Mesenchymal stem cell (in vitro differentiated cells and primary cell): ENCODE measurements around the gene CMC2.

ENCODE experiments used
- DNase-seq: peaks from one replicate; pipeline ENCODE4 v3.0.0-alpha.2; 2013
- H2AFZ ChIP-seq: one replicate; pipeline ENCODE4 v1.6.1; 2013; ENCODE audit warnings: low read depth, mild to moderate bottlenecking, control low read depth, inconsistent platforms, low read length, moderate library complexity
- H2AK5ac ChIP-seq: 2 replicates; pipeline ENCODE4 v1.6.1; 2013; ENCODE audit warnings: low read length, moderate library complexity, mild to moderate bottlenecking, inconsistent platforms; ENCODE audit not compliant: severe bottlenecking
- H2BK120ac ChIP-seq: one replicate; pipeline ENCODE4 v1.6.1; 2013; ENCODE audit warnings: low read depth, mild to moderate bottlenecking, inconsistent platforms, low read length, moderate library complexity
- H2BK12ac ChIP-seq, 2 experiments: one replicate each; pipeline ENCODE4 v1.6.1; 2013; ENCODE audit warnings: inconsistent platforms in 2 of 2, low read length in 2 of 2, mild to moderate bottlenecking in 2 of 2, moderate library complexity in 2 of 2, control low read depth in 1 of 2
- H2BK15ac ChIP-seq: one replicate; pipeline ENCODE4 v1.6.1; 2013; ENCODE audit warnings: mild to moderate bottlenecking, low read depth, inconsistent platforms; ENCODE audit not compliant: poor library complexity, severe bottlenecking
- H2BK5ac ChIP-seq: 2 replicates; pipeline ENCODE4 v1.6.1; 2013; ENCODE audit warnings: low read depth, mild to moderate bottlenecking, low read length, control low read depth, inconsistent platforms; ENCODE audit not compliant: poor library complexity, severe bottlenecking
- H3K14ac ChIP-seq, 2 experiments: one replicate each; pipeline ENCODE4 v1.6.1; 2013; ENCODE audit warnings: inconsistent platforms in 2 of 2, low read length in 2 of 2, control low read depth in 1 of 2, mild to moderate bottlenecking in 1 of 2, moderate library complexity in 1 of 2
- H3K18ac ChIP-seq, 2 experiments: one replicate each; pipeline ENCODE4 v1.6.1; 2013; ENCODE audit warnings: inconsistent platforms in 2 of 2, low read length in 2 of 2, control low read depth in 1 of 2, low read depth in 1 of 2, mild to moderate bottlenecking in 1 of 2
- H3K23ac ChIP-seq, 2 experiments: one replicate each; pipeline ENCODE4 v1.6.1; 2013; ENCODE audit warnings: inconsistent platforms in 2 of 2, low read length in 2 of 2, mild to moderate bottlenecking in 2 of 2, moderate library complexity in 2 of 2, control low read depth in 1 of 2
- H3K27ac ChIP-seq: 2 replicates; pipeline ENCODE4 v1.5.1; 2013; ENCODE audit warnings: mild to moderate bottlenecking, moderate library complexity, low read length, control low read depth, inconsistent platforms; ENCODE audit not compliant: poor library complexity, severe bottlenecking
- H3K27me3 ChIP-seq, 2 experiments: 2 replicates each; pipeline versions ENCODE4 v1.6.1 to v1.7.0; 2013; ENCODE audit warnings: low read length in 2 of 2, mild to moderate bottlenecking in 2 of 2, moderate library complexity in 2 of 2, control low read depth in 1 of 2, inconsistent platforms in 1 of 2; ENCODE audit not compliant: control insufficient read depth in 1 of 2, insufficient read depth in 1 of 2
- H3K36me3 ChIP-seq, 2 experiments: 2 replicates each; pipeline versions ENCODE4 v1.6.1 to v1.7.0; 2013; ENCODE audit warnings: low read length in 2 of 2, control low read depth in 1 of 2, inconsistent platforms in 1 of 2, low read depth in 1 of 2, mild to moderate bottlenecking in 1 of 2; ENCODE audit not compliant: insufficient read depth in 2 of 2, control insufficient read depth in 1 of 2
- H3K4ac ChIP-seq, 2 experiments: one replicate each; pipeline ENCODE4 v1.6.1; 2013; ENCODE audit warnings: inconsistent platforms in 2 of 2, low read length in 2 of 2, mild to moderate bottlenecking in 2 of 2, moderate library complexity in 2 of 2, control low read depth in 1 of 2, low read depth in 1 of 2
- H3K4me1 ChIP-seq: 2 replicates; pipeline ENCODE4 v1.6.1; 2013; ENCODE audit warnings: low read depth, low read length, control low read depth; ENCODE audit not compliant: control insufficient read depth, insufficient read depth
- H3K4me2 ChIP-seq: 2 replicates; pipeline ENCODE4 v1.6.1; 2013; ENCODE audit warnings: low read length, mild to moderate bottlenecking, inconsistent platforms; ENCODE audit not compliant: poor library complexity, severe bottlenecking
- H3K4me3 ChIP-seq, 2 experiments: 2 replicates each; pipeline versions ENCODE4 v1.5.1 to v1.7.0; 2013; ENCODE audit warnings: low read length in 2 of 2, mild to moderate bottlenecking in 2 of 2, control low read depth in 1 of 2, low read depth in 1 of 2; ENCODE audit not compliant: insufficient read depth in 1 of 2
- H3K79me1 ChIP-seq: replicated peaks from 2 replicates; pipeline ENCODE4 v1.6.1; 2013; ENCODE audit warnings: mild to moderate bottlenecking, control low read depth, low read length, inconsistent platforms; ENCODE audit not compliant: poor library complexity, severe bottlenecking
- H3K9ac ChIP-seq: 2 replicates; pipeline ENCODE4 v1.7.0; 2013; ENCODE audit warnings: mild to moderate bottlenecking, low read length, moderate library complexity
- H3K9me3 ChIP-seq: 2 replicates; pipeline ENCODE4 v1.7.0; 2013; ENCODE audit warnings: mild to moderate bottlenecking, low read length; ENCODE audit not compliant: control insufficient read depth
- H4K8ac ChIP-seq: one replicate; pipeline ENCODE4 v1.6.1; 2013; ENCODE audit warnings: inconsistent platforms, mild to moderate bottlenecking, low read length, moderate library complexity
- H4K91ac ChIP-seq: one replicate; pipeline ENCODE4 v1.6.1; 2013; ENCODE audit warnings: mild to moderate bottlenecking, low read length, inconsistent platforms
- WGBS: methylation state at CpG from one replicate; pipeline ENCODE4 v1.1.7; 2013; ENCODE audit warnings: mixed read lengths; 5-methylcytosine and 5-hydroxymethylcytosine counted together

Gene CMC2

GRCh38 chr16:80932708-80933095 is 74.0 kb downstream of the CMC2 start:
- Histone ChIP-seq H3K36me3 (no peaks in the 10 kb centered on the region), H2AFZ (no peak overlapping the region), H2BK12ac (no peak overlapping the region), H3K4ac (no peak overlapping the region), H3K27ac (no peak overlapping the region), H3K4me2 (peak overlapping the region; percentile 97), H4K91ac (no peak overlapping the region), H2BK15ac (no peak overlapping the region), H3K79me1 (no peaks in the 10 kb centered on the region), H3K14ac (no peak overlapping the region), H2BK120ac (no peak overlapping the region), H3K18ac (peak overlapping the region in 1 of 2 experiments; percentile 30), H3K9me3 (no peaks in the 10 kb centered on the region), H3K4me1 (peaks cover 10% of the 10 kb centered on the region), H3K23ac (no peak overlapping the region), H2BK5ac (no peak overlapping the region), H3K27me3 (peaks cover 0 to 14% of the 10 kb centered on the region in 2 experiments), H3K9ac (peak overlapping the region; percentile 84), H3K4me3 (peak overlapping the region in 1 of 2 experiments; percentile 79), H2AK5ac (no peak overlapping the region), H4K8ac (no peak overlapping the region)
- WGBS: 39% methylated on average over 20 of the region's 20 CpGs
- peak; percentile 24 for DNase-seq

GRCh38 chr16:80931801-80932707 is 74.6 kb downstream of the CMC2 start:
- Histone ChIP-seq H3K4ac (no peak overlapping the region), H3K14ac (no peak overlapping the region), H3K4me3 (peak overlapping the region; percentile 57 to 79), H2AK5ac (no peak overlapping the region), H3K9ac (peak overlapping the region; percentile 84), H2BK12ac (no peak overlapping the region), H4K91ac (no peak overlapping the region), H3K27ac (no peak overlapping the region), H3K23ac (no peak overlapping the region), H3K4me1 (peaks cover 10% of the 10 kb centered on the region), H3K9me3 (no peaks in the 10 kb centered on the region), H2BK5ac (no peak overlapping the region), H3K79me1 (no peaks in the 10 kb centered on the region), H2BK15ac (no peak overlapping the region), H3K4me2 (peak overlapping the region; percentile 97), H3K36me3 (no peaks in the 10 kb centered on the region), H3K27me3 (peaks cover 0 to 13% of the 10 kb centered on the region in 2 experiments), H3K18ac (no peak overlapping the region), H2BK120ac (no peak overlapping the region), H4K8ac (peak overlapping the region; percentile 7), H2AFZ (peak overlapping the region; percentile 10)
- 2% methylated on average over 64 of the region's 67 CpGs for WGBS
- DNase-seq: peak; percentile 40

GRCh38 chr16:80924372-80924978 is 82.2 kb downstream of the CMC2 start:
- Histone ChIP-seq H3K4ac (no peak overlapping the region), H3K4me3 (no peak overlapping the region), H3K18ac (no peak overlapping the region), H3K36me3 (no peaks in the 10 kb centered on the region), H3K4me2 (no peak overlapping the region), H3K9ac (no peak overlapping the region), H3K79me1 (no peaks in the 10 kb centered on the region), H4K91ac (no peak overlapping the region), H2AK5ac (no peak overlapping the region), H2AFZ (no peak overlapping the region), H3K9me3 (no peaks in the 10 kb centered on the region), H4K8ac (no peak overlapping the region), H3K27ac (no peak overlapping the region), H3K27me3 (no peaks in the 10 kb centered on the region), H3K14ac (no peak overlapping the region), H2BK15ac (no peak overlapping the region), H3K23ac (no peak overlapping the region), H3K4me1 (no peaks in the 10 kb centered on the region), H2BK120ac (no peak overlapping the region), H2BK5ac (no peak overlapping the region), H2BK12ac (no peak overlapping the region)
- 6% methylated on average over 7 of the region's 8 CpGs for WGBS
- peak; percentile 6 for DNase-seq

- Histone ChIP-seq H4K91ac (no peak overlapping the region), H2BK5ac (no peak overlapping the region), H2BK12ac (no peak overlapping the region), H3K4me1 (no peaks in the 10 kb centered on the region), H3K4me2 (no peak overlapping the region), H2AFZ (no peak overlapping the region), H3K9me3 (no peaks in the 10 kb centered on the region), H3K14ac (no peak overlapping the region), H3K18ac (no peak overlapping the region), H3K27ac (no peak overlapping the region), H3K27me3 (no peaks in the 10 kb centered on the region), H3K4ac (no peak overlapping the region), H2BK120ac (no peak overlapping the region), H3K4me3 (no peak overlapping the region), H4K8ac (no peak overlapping the region), H3K36me3 (no peaks in the 10 kb centered on the region), H2AK5ac (no peak overlapping the region), H3K79me1 (no peaks in the 10 kb centered on the region), H3K23ac (no peak overlapping the region), H3K9ac (no peak overlapping the region), H2BK15ac (no peak overlapping the region)
- no peak for DNase-seq
- WGBS: 100% methylated on average over 4 of the region's 4 CpGs
Measured at GRCh38 chr16:80923356-80923755, 83.3 kb downstream of the CMC2 start.
